ENCODE measurements around the gene ADCK2. TPM values are rescaled to one million over a fixed set of nuclear protein-coding genes. Genes with fewer than 3 reads are reported as not detected.
A peak's percentile ranks its signal among the peaks of the same experiment; 100 is the strongest.
"Not testable (repeated sequence)": the region's sequence is repeated elsewhere in the genome, so short reads cannot be mapped to it uniquely, and the experiment has no call there.

ADCK2 gene
- total and polyA plus RNA-seq, 12 donors, result 6.8 to 33.9 (median 12.8) TPM

- Histone ChIP-seq H3K4me3 (peak overlapping the region in 2 of 4 donors; percentile 34 to 50), H3K27me3 (no peaks in the 10 kb centered on the region), H3K27ac (no peak overlapping the region), H3K36me3 (replicated peaks in 1 of 2) (no peaks in the 10 kb centered on the region), H3K4me1 (replicated peaks in 1 of 2) (peaks cover 0 to 9% of the 10 kb centered on the region in 2 donors), H3K9me3 (replicated peaks in 1 of 3) (no peaks in the 10 kb centered on the region)
- TF ChIP-seq, protein P1, sequence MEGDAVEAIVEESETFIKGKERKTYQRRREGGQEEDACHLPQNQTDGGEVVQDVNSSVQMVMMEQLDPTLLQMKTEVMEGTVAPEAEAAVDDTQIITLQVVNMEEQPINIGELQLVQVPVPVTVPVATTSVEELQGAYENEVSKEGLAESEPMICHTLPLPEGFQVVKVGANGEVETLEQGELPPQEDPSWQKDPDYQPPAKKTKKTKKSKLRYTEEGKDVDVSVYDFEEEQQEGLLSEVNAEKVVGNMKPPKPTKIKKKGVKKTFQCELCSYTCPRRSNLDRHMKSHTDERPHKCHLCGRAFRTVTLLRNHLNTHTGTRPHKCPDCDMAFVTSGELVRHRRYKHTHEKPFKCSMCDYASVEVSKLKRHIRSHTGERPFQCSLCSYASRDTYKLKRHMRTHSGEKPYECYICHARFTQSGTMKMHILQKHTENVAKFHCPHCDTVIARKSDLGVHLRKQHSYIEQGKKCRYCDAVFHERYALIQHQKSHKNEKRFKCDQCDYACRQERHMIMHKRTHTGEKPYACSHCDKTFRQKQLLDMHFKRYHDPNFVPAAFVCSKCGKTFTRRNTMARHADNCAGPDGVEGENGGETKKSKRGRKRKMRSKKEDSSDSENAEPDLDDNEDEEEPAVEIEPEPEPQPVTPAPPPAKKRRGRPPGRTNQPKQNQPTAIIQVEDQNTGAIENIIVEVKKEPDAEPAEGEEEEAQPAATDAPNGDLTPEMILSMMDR (IDR thresholded peaks at IDR 0.05), result no peak
- TF ChIP-seq POLR2A (IDR thresholded peaks at IDR 0.05), result no peak
- DNase-seq, result peak in 6 of 7 donors; percentile 58 to 77 (median 66)
- intact Hi-C loops (cut with DNase I), result no loop called here
- WGBS, 4 donors, result 44 to 56% (median 50%) methylated on average over 10 to 11 of the region's 11 CpGs
Measured at GRCh38 chr7:140656548-140657515, 15.9 kb upstream of the ADCK2 start.

DNA sequence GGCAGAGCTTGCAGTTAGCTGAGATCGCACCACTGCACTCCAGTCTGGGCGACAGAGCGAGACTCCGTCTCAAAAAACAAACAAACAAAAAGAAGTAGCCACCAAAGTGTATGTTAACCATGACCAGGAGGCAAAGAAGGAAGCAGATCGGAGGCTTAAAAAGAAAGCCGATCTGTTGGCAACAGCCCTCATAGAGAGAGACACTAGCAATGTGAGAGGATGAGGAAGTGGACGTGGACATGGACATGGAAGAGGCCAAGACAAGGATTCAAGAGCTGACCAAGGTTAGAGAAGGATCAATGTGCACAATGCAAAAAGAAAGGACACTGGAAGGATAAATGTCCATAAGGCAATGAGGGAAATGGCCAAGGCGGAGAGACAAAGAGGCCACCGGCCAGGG lies 14.9 kb upstream of the ADCK2 start:
- peak in 1 of 7 donors; percentile 2 for DNase-seq
- no peak overlapping the region for H3K27ac ChIP-seq
- H3K27me3 ChIP-seq, result no peaks in the 10 kb centered on the region
- peaks cover 0 to 9% of the 10 kb centered on the region in 2 donors for H3K4me1 ChIP-seq (replicated peaks in 1 of 2)
- intact Hi-C loops (cut with DNase I), result no loop called here
- TF ChIP-seq, protein P1 (IDR thresholded peaks at IDR 0.05), result no peak
- TF ChIP-seq POLR2A (IDR thresholded peaks at IDR 0.05), result no peak
- H3K9me3 ChIP-seq (replicated peaks in 1 of 3), result no peaks in the 10 kb centered on the region
- H3K4me3 ChIP-seq, result no peak overlapping the region
- no peaks in the 10 kb centered on the region for H3K36me3 ChIP-seq (replicated peaks in 1 of 2)
- 83 to 92% (median 90%) methylated on average over 9 of the region's 9 CpGs for WGBS, 4 donors

- DNase-seq, result no peak
- H3K27ac ChIP-seq, result no peak overlapping the region
- H3K4me3 ChIP-seq, result no peak overlapping the region
- no peaks in the 10 kb centered on the region for H3K9me3 ChIP-seq (replicated peaks in 1 of 3)
- no peaks in the 10 kb centered on the region for H3K27me3 ChIP-seq
- WGBS, 4 donors, result 41 to 71% (median 63%) methylated on average over 8 of the region's 8 CpGs
- intact Hi-C loops (cut with DNase I), result no loop called here
- TF ChIP-seq, protein P1 (IDR thresholded peaks at IDR 0.05), result no peak
- TF ChIP-seq POLR2A (IDR thresholded peaks at IDR 0.05), result no peak
- no peaks in the 10 kb centered on the region for H3K36me3 ChIP-seq (replicated peaks in 1 of 2)
- H3K4me1 ChIP-seq (replicated peaks in 1 of 2), result peaks cover 0 to 9% of the 10 kb centered on the region in 2 donors
Measured at GRCh38 chr7:140659856-140660255, 12.9 kb upstream of the ADCK2 start.

GRCh38 chr7:140661124-140661523 lies 11.6 kb upstream of the ADCK2 start:
- TF ChIP-seq POLR2A (IDR thresholded peaks at IDR 0.05), result no peak
- TF ChIP-seq, protein P1 (IDR thresholded peaks at IDR 0.05), result no peak
- no peak overlapping the region for H3K4me3 ChIP-seq

GRCh38 chr7:140662938-140663337 lies 9.8 kb upstream of the ADCK2 start:
- H3K36me3 ChIP-seq (replicated peaks in 1 of 2); intact Hi-C loops (cut with DNase I); DNase-seq; H3K4me1 ChIP-seq (replicated peaks in 1 of 2); H3K27ac ChIP-seq; H3K4me3 ChIP-seq; H3K27me3 ChIP-seq; H3K9me3 ChIP-seq (replicated peaks in 1 of 3): not testable (repeated sequence)
- WGBS, 4 donors, result 50 to 93% (median 86%) methylated on average over 1 to 2 of the region's 2 CpGs

More at GRCh38 chr7:140661124-140661523, 11.6 kb upstream of the ADCK2 start:
- Histone ChIP-seq H3K4me1 (replicated peaks in 1 of 2) (peaks cover 0 to 9% of the 10 kb centered on the region in 2 donors), H3K36me3 (replicated peaks in 1 of 2) (no peaks in the 10 kb centered on the region), H3K27ac (no peak overlapping the region), H3K27me3 (no peaks in the 10 kb centered on the region), H3K9me3 (replicated peaks in 1 of 3) (no peaks in the 10 kb centered on the region)
- 58 to 64% (median 61%) methylated on average over 2 of the region's 2 CpGs for WGBS, 4 donors
- intact Hi-C loops (cut with DNase I), result no loop called here
- no peak for DNase-seq
